GM12872 (cell line): ENCODE measurements around the gene ERCC3.

Experiments
- TF ChIP-seq, protein P1 (sequence below): IDR thresholded peaks from 3 replicates; pipeline ENCODE4 v1.5.1; 2011; ENCODE audit warnings: low read depth, mild to moderate bottlenecking, low read length, moderate library complexity; ENCODE audit not compliant: insufficient read depth

The ERCC3 gene

GRCh38 chr2:127216095-127216494 lies 77.8 kb downstream of the ERCC3 start:
- TF ChIP-seq, protein P1, sequence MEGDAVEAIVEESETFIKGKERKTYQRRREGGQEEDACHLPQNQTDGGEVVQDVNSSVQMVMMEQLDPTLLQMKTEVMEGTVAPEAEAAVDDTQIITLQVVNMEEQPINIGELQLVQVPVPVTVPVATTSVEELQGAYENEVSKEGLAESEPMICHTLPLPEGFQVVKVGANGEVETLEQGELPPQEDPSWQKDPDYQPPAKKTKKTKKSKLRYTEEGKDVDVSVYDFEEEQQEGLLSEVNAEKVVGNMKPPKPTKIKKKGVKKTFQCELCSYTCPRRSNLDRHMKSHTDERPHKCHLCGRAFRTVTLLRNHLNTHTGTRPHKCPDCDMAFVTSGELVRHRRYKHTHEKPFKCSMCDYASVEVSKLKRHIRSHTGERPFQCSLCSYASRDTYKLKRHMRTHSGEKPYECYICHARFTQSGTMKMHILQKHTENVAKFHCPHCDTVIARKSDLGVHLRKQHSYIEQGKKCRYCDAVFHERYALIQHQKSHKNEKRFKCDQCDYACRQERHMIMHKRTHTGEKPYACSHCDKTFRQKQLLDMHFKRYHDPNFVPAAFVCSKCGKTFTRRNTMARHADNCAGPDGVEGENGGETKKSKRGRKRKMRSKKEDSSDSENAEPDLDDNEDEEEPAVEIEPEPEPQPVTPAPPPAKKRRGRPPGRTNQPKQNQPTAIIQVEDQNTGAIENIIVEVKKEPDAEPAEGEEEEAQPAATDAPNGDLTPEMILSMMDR: no peak

DNA sequence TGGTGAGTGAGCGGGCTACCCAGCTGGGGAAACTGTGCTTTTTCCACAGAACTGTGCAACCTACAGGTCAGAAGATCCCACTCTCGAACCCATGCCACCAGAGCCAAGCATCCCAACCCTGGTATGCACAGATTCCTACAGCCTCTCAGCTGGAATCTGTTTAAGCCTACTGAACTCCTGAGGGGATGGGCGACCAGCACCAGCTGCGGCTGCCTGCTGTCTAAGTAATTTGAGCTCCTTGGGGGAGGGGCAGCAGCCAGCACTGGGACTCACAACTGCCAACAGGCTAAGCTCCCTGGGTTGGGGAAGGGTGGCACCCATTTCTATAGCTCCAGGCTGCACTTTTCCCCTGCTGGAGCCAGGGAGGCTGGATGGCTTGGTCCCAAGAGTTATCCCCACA lies 85.6 kb downstream of the ERCC3 start:
- TF ChIP-seq, protein P1: no peak
